Measurements from ENCODE around the gene HTR5A. TPM values are rescaled to one million over a fixed set of nuclear protein-coding genes. Genes with fewer than 3 reads are reported as not detected.

Gene HTR5A
- total RNA-seq, 2 donors from 2014 or later: not detected

DNA sequence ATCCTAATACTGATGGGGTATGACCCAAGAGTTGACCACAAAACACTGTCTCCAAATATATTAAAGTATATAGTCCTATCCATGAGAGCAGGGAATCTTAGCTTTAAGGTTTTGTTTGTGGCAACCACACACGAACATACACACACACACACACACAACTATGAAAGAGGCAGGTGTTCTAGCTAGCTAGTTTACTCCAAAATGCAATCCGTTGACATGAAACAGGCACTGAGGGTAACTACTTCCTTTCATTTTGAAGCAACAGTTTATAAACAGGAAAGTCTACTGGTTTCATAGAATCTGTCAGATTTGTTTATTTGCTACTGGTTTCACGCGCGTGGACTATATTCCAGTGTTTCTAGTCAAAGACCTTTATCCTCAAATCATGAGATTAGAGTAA is 14.8 kb downstream of the HTR5A start:
- Histone ChIP-seq H3K27me3 (no peaks in the 10 kb centered on the region), H3K9me3 (no peaks in the 10 kb centered on the region), H3K9ac (ENCODE audit: low read depth in 2 of 2, low read length in 2 of 2) (no peak overlapping the region), H3K36me3 (no peaks in the 10 kb centered on the region), H3K27ac (no peak overlapping the region), H3K4me1 (no peaks in the 10 kb centered on the region), H3K4me3 (no peak overlapping the region)
- TF ChIP-seq, protein P1, sequence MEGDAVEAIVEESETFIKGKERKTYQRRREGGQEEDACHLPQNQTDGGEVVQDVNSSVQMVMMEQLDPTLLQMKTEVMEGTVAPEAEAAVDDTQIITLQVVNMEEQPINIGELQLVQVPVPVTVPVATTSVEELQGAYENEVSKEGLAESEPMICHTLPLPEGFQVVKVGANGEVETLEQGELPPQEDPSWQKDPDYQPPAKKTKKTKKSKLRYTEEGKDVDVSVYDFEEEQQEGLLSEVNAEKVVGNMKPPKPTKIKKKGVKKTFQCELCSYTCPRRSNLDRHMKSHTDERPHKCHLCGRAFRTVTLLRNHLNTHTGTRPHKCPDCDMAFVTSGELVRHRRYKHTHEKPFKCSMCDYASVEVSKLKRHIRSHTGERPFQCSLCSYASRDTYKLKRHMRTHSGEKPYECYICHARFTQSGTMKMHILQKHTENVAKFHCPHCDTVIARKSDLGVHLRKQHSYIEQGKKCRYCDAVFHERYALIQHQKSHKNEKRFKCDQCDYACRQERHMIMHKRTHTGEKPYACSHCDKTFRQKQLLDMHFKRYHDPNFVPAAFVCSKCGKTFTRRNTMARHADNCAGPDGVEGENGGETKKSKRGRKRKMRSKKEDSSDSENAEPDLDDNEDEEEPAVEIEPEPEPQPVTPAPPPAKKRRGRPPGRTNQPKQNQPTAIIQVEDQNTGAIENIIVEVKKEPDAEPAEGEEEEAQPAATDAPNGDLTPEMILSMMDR (IDR thresholded peaks at IDR 0.05): no peak
- DNase-seq: no peak
- intact Hi-C loops (cut with DNase I): no loop called here

DNA sequence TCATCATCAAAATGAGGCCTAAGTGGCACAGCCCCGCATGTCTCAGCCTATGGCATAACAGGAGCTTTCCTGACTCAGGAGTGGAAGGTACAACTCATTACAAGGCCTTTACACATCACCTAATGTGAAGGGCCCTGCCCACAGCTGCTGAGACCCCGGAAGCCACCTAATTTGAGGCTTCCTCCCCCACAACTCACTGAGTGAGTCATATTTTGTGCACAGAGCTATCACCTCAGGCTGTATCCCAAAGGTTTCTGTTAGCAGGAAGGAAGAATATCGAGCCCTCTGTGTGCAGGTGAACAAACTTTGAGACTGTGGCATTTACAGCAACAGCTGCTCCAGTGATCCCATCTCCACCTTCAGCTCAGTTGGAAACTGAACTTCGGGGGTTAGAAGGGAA is 20.6 kb downstream of the HTR5A start:
- no peak for DNase-seq
- intact Hi-C loops (cut with DNase I): no loop called here
- no peaks in the 10 kb centered on the region for H3K36me3 ChIP-seq
- no peak overlapping the region for H3K9ac ChIP-seq (ENCODE audit: low read depth in 2 of 2, low read length in 2 of 2)
- H3K4me1 ChIP-seq: no peaks in the 10 kb centered on the region
- no peaks in the 10 kb centered on the region for H3K27me3 ChIP-seq
- no peak overlapping the region for H3K27ac ChIP-seq
- no peaks in the 10 kb centered on the region for H3K9me3 ChIP-seq
- no peak overlapping the region for H3K4me3 ChIP-seq
- TF ChIP-seq, protein P1 (IDR thresholded peaks at IDR 0.05): no peak

DNA sequence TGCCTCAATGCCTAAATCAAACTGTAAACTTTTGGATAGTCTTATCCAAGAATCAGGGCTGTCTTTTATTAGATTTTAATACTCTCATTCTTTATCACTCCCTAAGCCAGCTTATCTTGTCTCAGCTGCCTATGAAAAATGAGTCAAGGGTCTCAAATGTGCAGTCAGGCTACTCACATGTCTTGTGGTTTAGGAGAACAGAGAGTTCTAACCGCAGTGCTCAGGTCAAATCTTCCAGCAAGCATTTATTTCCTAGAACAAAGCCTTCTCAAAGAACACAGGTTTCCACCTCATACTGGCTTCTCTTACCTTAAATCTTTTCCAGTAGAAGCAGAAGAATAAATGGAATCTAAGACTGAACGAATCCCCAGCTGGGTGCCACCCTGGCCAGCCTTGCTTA is 23.5 kb downstream of the HTR5A start:
- Histone ChIP-seq H3K9ac (ENCODE audit: low read depth in 2 of 2, low read length in 2 of 2) (no peak overlapping the region), H3K27ac (no peak overlapping the region), H3K9me3 (no peaks in the 10 kb centered on the region), H3K36me3 (no peaks in the 10 kb centered on the region), H3K27me3 (no peaks in the 10 kb centered on the region), H3K4me1 (no peaks in the 10 kb centered on the region), H3K4me3 (no peak overlapping the region)
- TF ChIP-seq, protein P1 (IDR thresholded peaks at IDR 0.05): no peak
- intact Hi-C loops (cut with DNase I): no loop called here
- no peak for DNase-seq

DNA sequence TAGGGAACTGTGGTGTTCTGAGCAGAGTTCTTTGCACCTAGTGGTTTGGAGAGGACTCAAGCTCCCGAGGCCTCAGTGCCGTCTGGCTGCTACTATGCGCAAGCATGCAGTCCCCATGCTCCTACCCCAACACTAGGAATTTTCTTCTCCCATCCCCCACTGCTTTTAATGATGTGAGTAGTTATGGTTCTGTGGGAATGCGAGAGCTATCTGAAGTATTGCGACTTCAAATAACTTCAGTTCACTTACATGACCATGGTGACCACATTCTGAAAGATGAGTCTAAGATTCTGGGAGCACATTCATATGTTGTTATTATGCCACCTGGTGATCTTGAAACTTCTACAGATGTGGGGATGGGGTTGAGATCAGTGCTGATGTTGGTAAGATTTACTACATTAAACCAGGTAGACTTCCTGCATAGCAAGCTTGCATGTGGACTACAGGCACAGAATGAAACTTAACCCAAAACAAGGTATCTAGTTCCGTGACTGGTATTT is 24.6 kb downstream of the HTR5A start:
- Histone ChIP-seq H3K27ac (no peak overlapping the region), H3K27me3 (no peaks in the 10 kb centered on the region), H3K4me3 (no peak overlapping the region), H3K36me3 (no peaks in the 10 kb centered on the region), H3K9ac (ENCODE audit: low read depth in 2 of 2, low read length in 2 of 2) (no peak overlapping the region), H3K9me3 (no peaks in the 10 kb centered on the region), H3K4me1 (no peaks in the 10 kb centered on the region)
- TF ChIP-seq, protein P1 (IDR thresholded peaks at IDR 0.05): no peak
- DNase-seq: no peak
- intact Hi-C loops (cut with DNase I): no loop called here

DNA sequence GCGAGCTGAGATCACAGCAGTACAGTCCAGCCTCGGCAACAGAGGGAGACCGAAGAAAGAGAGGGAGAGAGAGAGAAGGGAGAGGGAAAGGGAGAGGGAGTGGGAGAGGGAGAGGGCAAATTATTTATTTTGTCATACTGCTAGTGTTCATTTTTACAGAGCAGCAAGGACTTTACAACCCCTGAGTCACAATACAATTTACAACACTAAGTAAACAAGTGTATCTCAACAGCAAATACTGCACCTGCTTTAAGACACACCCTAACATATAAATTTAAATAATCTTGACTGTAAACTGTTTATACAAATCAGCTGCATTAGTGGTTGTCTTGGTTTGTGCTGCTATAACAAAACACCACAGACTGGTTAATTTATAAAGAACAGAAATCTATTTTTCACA is 27.2 kb downstream of the HTR5A start:
- H3K4me1 ChIP-seq: no peaks in the 10 kb centered on the region
- DNase-seq: no peak
- TF ChIP-seq, protein P1 (IDR thresholded peaks at IDR 0.05): no peak

More for the DNA sequence above, 27.2 kb downstream of the HTR5A start:
- H3K27ac ChIP-seq: no peak overlapping the region
- H3K9ac ChIP-seq (ENCODE audit: low read depth in 2 of 2, low read length in 2 of 2): no peak overlapping the region
- no peaks in the 10 kb centered on the region for H3K9me3 ChIP-seq
- intact Hi-C loops (cut with DNase I): no loop called here
- H3K27me3 ChIP-seq: no peaks in the 10 kb centered on the region
- H3K4me3 ChIP-seq: no peak overlapping the region
- no peaks in the 10 kb centered on the region for H3K36me3 ChIP-seq

Data from colonic mucosa (tissue), 4 donors.